A673 (cell line): ENCODE data around the gene ENTPD8. TPM values are rescaled to one million over a fixed set of nuclear protein-coding genes. Genes with fewer than 3 reads are reported as not detected.
A peak's percentile ranks its signal among the peaks of the same experiment; 100 is the strongest.

Experiments used
- BruUV-seq: library from RNA; stranded (reverse); fragments of 400-500 nt; replicated peaks from 2 replicates; lab custom pipeline; 2021; lab: Mats Ljungman, UMichigan
- CTCF ChIA-PET: fragments of 300-600 bp; sonication (Branson Sonifier 250); formaldehyde crosslinking; loops from one replicate; lab custom pipeline; 2022; ENCODE audit warnings: antibody characterized with exemption; lab: Charles Lee
- POLR2A ChIA-PET: fragments of 300-600 bp; sonication (Branson Sonifier 250); formaldehyde crosslinking; loops from one replicate; lab custom pipeline; 2022; ENCODE audit warnings: antibody characterized with exemption; ENCODE audit not compliant: low non-redundant PET; lab: Charles Lee
- DNase-seq: peaks from one replicate; pipeline ENCODE4 v3.0.0-alpha.2; 2015; ENCODE audit warnings: low spot score
- H3K27ac ChIP-seq: fragments of 200-600 bp; sonication (generic); 2 replicates; pipeline ENCODE4 v1.5.1; 2016; ENCODE audit warnings: mixed run types, low read depth, mild to moderate bottlenecking, mixed read lengths, antibody characterized with exemption, low read length; ENCODE audit not compliant: poor library complexity, severe bottlenecking
- H3K27me3 ChIP-seq: fragments of 200-600 bp; sonication (generic); replicated peaks from 2 replicates; pipeline ENCODE4 v1.6.1; 2017; ENCODE audit warnings: mixed run types, low read depth, mild to moderate bottlenecking, mixed read lengths, antibody characterized with exemption, low read length; ENCODE audit not compliant: insufficient read depth, poor library complexity
- H3K36me3 ChIP-seq: fragments of 200-600 bp; sonication (generic); 2 replicates; pipeline ENCODE4 v1.6.1; 2016; ENCODE audit warnings: mixed run types, mild to moderate bottlenecking, mixed read lengths, antibody characterized with exemption, low read length; ENCODE audit not compliant: insufficient read depth, poor library complexity, severe bottlenecking
- H3K4me1 ChIP-seq: fragments of 200-600 bp; sonication (generic); 2 replicates; pipeline ENCODE4 v1.6.1; 2017; ENCODE audit warnings: mixed run types, mild to moderate bottlenecking, mixed read lengths, antibody characterized with exemption, low read length; ENCODE audit not compliant: insufficient read depth, poor library complexity, severe bottlenecking
- H3K4me3 ChIP-seq: fragments of 200-600 bp; sonication (generic); 2 replicates; pipeline ENCODE4 v1.5.1; 2016; ENCODE audit warnings: low read depth, mixed run types, mild to moderate bottlenecking, mixed read lengths, low read length; ENCODE audit not compliant: poor library complexity, severe bottlenecking
- H3K9me3 ChIP-seq: fragments of 200-600 bp; sonication (generic); 2 replicates; pipeline ENCODE4 v1.6.1; 2016; ENCODE audit warnings: mixed run types, low read depth, mild to moderate bottlenecking, mixed read lengths, antibody characterized with exemption, low read length; ENCODE audit not compliant: poor library complexity, severe bottlenecking
- CTCF ChIP-seq: fragments of 300-800, 200-600 bp; sonication (generic); conservative IDR thresholded peaks from 2 replicates; pipeline ENCODE4 v1.5.1; 2017; ENCODE audit warnings: low read depth, mild to moderate bottlenecking, antibody characterized with exemption, low read length, moderate library complexity, mixed read lengths
- EZH2 ChIP-seq: fragments of 200-600 bp; sonication (generic); IDR thresholded peaks from 2 replicates; pipeline ENCODE4 v1.6.1; 2017; ENCODE audit warnings: borderline replicate concordance, low read depth, mild to moderate bottlenecking, mixed read lengths, antibody characterized with exemption, low read length; ENCODE audit not compliant: poor library complexity, severe bottlenecking
- intact Hi-C: fragments of 100-400 bp; cut with micrococcal nuclease; formaldehyde crosslinking; loops from one replicate; pipeline ENCODE4 v1.10.0; 2022; ENCODE audit not compliant: unreplicated experiment
- total RNA-seq: library from RNA; stranded (reverse); gene quantifications from 2 replicates; pipeline ENCODE4 v1.2.3, GENCODE V29; 2021

The ENTPD8 gene
- total RNA-seq, 1 experiment from 2014 or later: not detected

GRCh38 chr9:137431416-137431931 is 9.7 kb downstream of the ENTPD8 start:
- no peaks in the 10 kb centered on the region for H3K9me3 ChIP-seq
- no TSS peak for BruUV-seq
- H3K4me3 ChIP-seq: no peak overlapping the region
- intact Hi-C loops: no loop called here
- CTCF ChIA-PET: no interaction called here
- no peak for TF ChIP-seq EZH2
- no peak for TF ChIP-seq CTCF
- H3K4me1 ChIP-seq: no peaks in the 10 kb centered on the region
- POLR2A ChIA-PET: no interaction called here
- no peak overlapping the region for H3K27ac ChIP-seq
- H3K27me3 ChIP-seq: no peaks in the 10 kb centered on the region
- H3K36me3 ChIP-seq: no peaks in the 10 kb centered on the region
- DNase-seq: no peak

- no peaks in the 10 kb centered on the region for H3K4me1 ChIP-seq
- no peaks in the 10 kb centered on the region for H3K9me3 ChIP-seq
- no TSS peak for BruUV-seq
- DNase-seq: no peak
- intact Hi-C loops: no loop called here
- no peaks in the 10 kb centered on the region for H3K36me3 ChIP-seq
- POLR2A ChIA-PET: no interaction called here
- no peak overlapping the region for H3K4me3 ChIP-seq
- H3K27ac ChIP-seq: no peak overlapping the region
- CTCF ChIA-PET: no interaction called here
- H3K27me3 ChIP-seq: no peaks in the 10 kb centered on the region
- TF ChIP-seq EZH2: no peak
These were observed 10.3 kb downstream of the ENTPD8 start for GRCh38 chr9:137430723-137431415.

- ChIA-PET CTCF (no interaction called here), POLR2A (interaction anchor here (0.5 kb wide), 1 partner anchor 340 kb away, joined by 3 read pairs; no protein-coding TSS in a partner anchor)
- TF ChIP-seq CTCF (no peak), EZH2 (no peak)
- intact Hi-C loops: no loop called here
- H3K9me3 ChIP-seq: no peaks in the 10 kb centered on the region
- no peak overlapping the region for H3K27ac ChIP-seq
- BruUV-seq: no TSS peak
- H3K36me3 ChIP-seq: no peaks in the 10 kb centered on the region
- peak; percentile 44 for DNase-seq
- no peaks in the 10 kb centered on the region for H3K4me1 ChIP-seq
- H3K4me3 ChIP-seq: peak overlapping the region; percentile 31
- H3K27me3 ChIP-seq: no peaks in the 10 kb centered on the region
These were observed 11.0 kb downstream of the ENTPD8 start for GRCh38 chr9:137429974-137430722.
